GM12878 (cell line): ENCODE results near the gene ARF3.

Source experiments
- CBFB ChIP-seq: IDR thresholded peaks from 2 replicates; pipeline ENCODE4 v1.6.1; 2016; ENCODE audit warnings: antibody characterized with exemption, low read depth
- EP300 ChIP-seq, 2 experiments: fragments of 150-350 bp in 1 of 2; IDR thresholded peaks; 2 replicates each; pipeline ENCODE4 v1.6.1; 2011 to 2012; ENCODE audit warnings: low read depth in 2 of 2, low read length in 2 of 2, borderline replicate concordance in 1 of 2, improper control_type of control experiment in 1 of 2, inconsistent platforms in 1 of 2; ENCODE audit not compliant: control insufficient read depth in 1 of 2
- NRF1 ChIP-seq: conservative IDR thresholded peaks from 2 replicates; pipeline ENCODE4 v1.6.1; 2011; ENCODE audit warnings: mild to moderate bottlenecking, low read depth, low read length, improper control_type of control experiment
- POLR2A ChIP-seq: IDR thresholded peaks from 2 replicates; pipeline ENCODE4 v1.6.1; 2011; ENCODE audit warnings: low read depth, mild to moderate bottlenecking, low read length
- POLR2AphosphoS2 ChIP-seq: IDR thresholded peaks from 2 replicates; pipeline ENCODE4 v1.6.1; 2011; ENCODE audit warnings: low read depth, mild to moderate bottlenecking, low read length, improper control_type of control experiment, moderate library complexity
- SP1 ChIP-seq: IDR thresholded peaks from one replicate; pipeline ENCODE4 v1.6.1; 2011; ENCODE audit warnings: low read depth, low read length
- TARDBP ChIP-seq: IDR thresholded peaks from 2 replicates; pipeline ENCODE4 v1.6.1; 2016; ENCODE audit warnings: borderline replicate concordance
- TF ChIP-seq, protein P1 (sequence below): IDR thresholded peaks from 2 replicates; pipeline ENCODE4 v1.6.1; 2012; ENCODE audit warnings: low read length, inconsistent platforms
- TF ChIP-seq, protein P2 (sequence below): fragments of 450-650 bp; IDR thresholded peaks from 2 replicates; pipeline ENCODE4 v1.6.1; 2017; ENCODE audit warnings: antibody characterized with exemption, mild to moderate bottlenecking, moderate library complexity
- TF ChIP-seq, protein P3 (sequence below): IDR thresholded peaks from 2 replicates; pipeline ENCODE4 v1.6.1; 2011; ENCODE audit warnings: low read depth, low read length, improper control_type of control experiment, borderline replicate concordance
- TF ChIP-seq, protein P4 (sequence below), 3 experiments: IDR thresholded peaks in 2 of 3; conservative IDR thresholded peaks in 1 of 3; 2 replicates each; pipeline ENCODE4 v1.5.1; 2011; ENCODE audit warnings: low read depth in 3 of 3, low read length in 3 of 3, mild to moderate bottlenecking in 3 of 3, control low read depth in 2 of 3, moderate library complexity in 2 of 3, inconsistent platforms in 1 of 3, mixed read lengths in 1 of 3; ENCODE audit not compliant: control insufficient read depth in 2 of 3, insufficient read depth in 1 of 3; ENCODE audit errors: extremely low read depth in 1 of 3
- TF ChIP-seq, protein P5 (sequence below): fragments of 450-650 bp; formaldehyde crosslinking; IDR thresholded peaks from 2 replicates; pipeline ENCODE4 v1.5.0; 2022; ENCODE audit warnings: mild to moderate bottlenecking, missing genetic modification characterization

DNA sequence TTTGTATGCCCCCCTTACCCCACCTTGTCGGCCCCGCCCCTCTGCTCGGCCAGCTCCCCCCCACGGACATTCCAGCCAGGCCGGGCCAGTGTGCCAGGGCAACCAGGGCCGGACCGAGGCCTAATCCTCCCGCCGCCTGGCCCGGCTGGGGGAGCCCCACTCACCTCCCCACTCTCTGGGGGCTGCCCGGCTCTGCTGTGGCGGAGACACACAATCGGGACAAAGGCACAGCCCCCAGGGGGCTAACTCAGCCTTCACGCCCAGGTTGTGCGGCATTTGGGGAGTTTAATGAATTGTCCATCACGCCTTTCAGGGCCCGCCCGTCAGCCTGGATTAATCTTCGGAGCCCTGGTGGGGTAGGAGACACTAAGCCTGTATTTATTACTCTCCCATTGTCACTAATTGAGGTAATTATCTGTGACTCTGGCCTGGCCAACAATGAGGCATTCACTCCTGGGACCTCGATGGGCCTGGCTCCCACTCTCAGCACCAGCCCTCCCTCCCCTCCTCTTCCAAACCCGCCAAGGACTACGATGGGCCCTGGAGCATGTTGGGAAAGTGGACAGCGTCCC, 29.5 kb upstream of the ARF3 start:
- TF ChIP-seq, protein P1, sequence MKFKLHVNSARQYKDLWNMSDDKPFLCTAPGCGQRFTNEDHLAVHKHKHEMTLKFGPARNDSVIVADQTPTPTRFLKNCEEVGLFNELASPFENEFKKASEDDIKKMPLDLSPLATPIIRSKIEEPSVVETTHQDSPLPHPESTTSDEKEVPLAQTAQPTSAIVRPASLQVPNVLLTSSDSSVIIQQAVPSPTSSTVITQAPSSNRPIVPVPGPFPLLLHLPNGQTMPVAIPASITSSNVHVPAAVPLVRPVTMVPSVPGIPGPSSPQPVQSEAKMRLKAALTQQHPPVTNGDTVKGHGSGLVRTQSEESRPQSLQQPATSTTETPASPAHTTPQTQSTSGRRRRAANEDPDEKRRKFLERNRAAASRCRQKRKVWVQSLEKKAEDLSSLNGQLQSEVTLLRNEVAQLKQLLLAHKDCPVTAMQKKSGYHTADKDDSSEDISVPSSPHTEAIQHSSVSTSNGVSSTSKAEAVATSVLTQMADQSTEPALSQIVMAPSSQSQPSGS, result no peak
- TF ChIP-seq SP1 (no peak), CBFB (no peak), POLR2A (no peak), POLR2AphosphoS2 (no peak), NRF1 (no peak), TARDBP (no peak), EP300 (IDR thresholded peaks at IDR 0.05; ENCODE audit: borderline replicate concordance in 1 of 2, control insufficient read depth in 1 of 2, low read depth in 2 of 2, low read length in 2 of 2) (no peak)
- TF ChIP-seq, protein P2, sequence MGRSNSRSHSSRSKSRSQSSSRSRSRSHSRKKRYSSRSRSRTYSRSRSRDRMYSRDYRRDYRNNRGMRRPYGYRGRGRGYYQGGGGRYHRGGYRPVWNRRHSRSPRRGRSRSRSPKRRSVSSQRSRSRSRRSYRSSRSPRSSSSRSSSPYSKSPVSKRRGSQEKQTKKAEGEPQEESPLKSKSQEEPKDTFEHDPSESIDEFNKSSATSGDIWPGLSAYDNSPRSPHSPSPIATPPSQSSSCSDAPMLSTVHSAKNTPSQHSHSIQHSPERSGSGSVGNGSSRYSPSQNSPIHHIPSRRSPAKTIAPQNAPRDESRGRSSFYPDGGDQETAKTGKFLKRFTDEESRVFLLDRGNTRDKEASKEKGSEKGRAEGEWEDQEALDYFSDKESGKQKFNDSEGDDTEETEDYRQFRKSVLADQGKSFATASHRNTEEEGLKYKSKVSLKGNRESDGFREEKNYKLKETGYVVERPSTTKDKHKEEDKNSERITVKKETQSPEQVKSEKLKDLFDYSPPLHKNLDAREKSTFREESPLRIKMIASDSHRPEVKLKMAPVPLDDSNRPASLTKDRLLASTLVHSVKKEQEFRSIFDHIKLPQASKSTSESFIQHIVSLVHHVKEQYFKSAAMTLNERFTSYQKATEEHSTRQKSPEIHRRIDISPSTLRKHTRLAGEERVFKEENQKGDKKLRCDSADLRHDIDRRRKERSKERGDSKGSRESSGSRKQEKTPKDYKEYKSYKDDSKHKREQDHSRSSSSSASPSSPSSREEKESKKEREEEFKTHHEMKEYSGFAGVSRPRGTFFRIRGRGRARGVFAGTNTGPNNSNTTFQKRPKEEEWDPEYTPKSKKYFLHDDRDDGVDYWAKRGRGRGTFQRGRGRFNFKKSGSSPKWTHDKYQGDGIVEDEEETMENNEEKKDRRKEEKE, result no peak
- TF ChIP-seq, protein P3, sequence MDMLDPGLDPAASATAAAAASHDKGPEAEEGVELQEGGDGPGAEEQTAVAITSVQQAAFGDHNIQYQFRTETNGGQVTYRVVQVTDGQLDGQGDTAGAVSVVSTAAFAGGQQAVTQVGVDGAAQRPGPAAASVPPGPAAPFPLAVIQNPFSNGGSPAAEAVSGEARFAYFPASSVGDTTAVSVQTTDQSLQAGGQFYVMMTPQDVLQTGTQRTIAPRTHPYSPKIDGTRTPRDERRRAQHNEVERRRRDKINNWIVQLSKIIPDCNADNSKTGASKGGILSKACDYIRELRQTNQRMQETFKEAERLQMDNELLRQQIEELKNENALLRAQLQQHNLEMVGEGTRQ, result no peak
- TF ChIP-seq, protein P4, sequence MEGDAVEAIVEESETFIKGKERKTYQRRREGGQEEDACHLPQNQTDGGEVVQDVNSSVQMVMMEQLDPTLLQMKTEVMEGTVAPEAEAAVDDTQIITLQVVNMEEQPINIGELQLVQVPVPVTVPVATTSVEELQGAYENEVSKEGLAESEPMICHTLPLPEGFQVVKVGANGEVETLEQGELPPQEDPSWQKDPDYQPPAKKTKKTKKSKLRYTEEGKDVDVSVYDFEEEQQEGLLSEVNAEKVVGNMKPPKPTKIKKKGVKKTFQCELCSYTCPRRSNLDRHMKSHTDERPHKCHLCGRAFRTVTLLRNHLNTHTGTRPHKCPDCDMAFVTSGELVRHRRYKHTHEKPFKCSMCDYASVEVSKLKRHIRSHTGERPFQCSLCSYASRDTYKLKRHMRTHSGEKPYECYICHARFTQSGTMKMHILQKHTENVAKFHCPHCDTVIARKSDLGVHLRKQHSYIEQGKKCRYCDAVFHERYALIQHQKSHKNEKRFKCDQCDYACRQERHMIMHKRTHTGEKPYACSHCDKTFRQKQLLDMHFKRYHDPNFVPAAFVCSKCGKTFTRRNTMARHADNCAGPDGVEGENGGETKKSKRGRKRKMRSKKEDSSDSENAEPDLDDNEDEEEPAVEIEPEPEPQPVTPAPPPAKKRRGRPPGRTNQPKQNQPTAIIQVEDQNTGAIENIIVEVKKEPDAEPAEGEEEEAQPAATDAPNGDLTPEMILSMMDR (IDR thresholded peaks at IDR 0.05 in 2 of 3, conservative IDR thresholded peaks at IDR 0.05 in 1 of 3; ENCODE audit: control insufficient read depth in 2 of 3, extremely low read depth in 1 of 3, insufficient read depth in 1 of 3, low read depth in 3 of 3, low read length in 3 of 3), result no peak
- TF ChIP-seq, protein P5, sequence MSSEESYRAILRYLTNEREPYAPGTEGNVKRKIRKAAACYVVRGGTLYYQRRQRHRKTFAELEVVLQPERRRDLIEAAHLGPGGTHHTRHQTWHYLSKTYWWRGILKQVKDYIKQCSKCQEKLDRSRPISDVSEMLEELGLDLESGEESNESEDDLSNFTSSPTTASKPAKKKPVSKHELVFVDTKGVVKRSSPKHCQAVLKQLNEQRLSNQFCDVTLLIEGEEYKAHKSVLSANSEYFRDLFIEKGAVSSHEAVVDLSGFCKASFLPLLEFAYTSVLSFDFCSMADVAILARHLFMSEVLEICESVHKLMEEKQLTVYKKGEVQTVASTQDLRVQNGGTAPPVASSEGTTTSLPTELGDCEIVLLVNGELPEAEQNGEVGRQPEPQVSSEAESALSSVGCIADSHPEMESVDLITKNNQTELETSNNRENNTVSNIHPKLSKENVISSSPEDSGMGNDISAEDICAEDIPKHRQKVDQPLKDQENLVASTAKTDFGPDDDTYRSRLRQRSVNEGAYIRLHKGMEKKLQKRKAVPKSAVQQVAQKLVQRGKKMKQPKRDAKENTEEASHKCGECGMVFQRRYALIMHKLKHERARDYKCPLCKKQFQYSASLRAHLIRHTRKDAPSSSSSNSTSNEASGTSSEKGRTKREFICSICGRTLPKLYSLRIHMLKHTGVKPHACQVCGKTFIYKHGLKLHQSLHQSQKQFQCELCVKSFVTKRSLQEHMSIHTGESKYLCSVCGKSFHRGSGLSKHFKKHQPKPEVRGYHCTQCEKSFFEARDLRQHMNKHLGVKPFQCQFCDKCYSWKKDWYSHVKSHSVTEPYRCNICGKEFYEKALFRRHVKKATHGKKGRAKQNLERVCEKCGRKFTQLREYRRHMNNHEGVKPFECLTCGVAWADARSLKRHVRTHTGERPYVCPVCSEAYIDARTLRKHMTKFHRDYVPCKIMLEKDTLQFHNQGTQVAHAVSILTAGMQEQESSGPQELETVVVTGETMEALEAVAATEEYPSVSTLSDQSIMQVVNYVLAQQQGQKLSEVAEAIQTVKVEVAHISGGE (CRISPR knock-in tag), result no peak
